SK-N-DZ (cell line): Measurements from ENCODE around the gene EEF2K. TPM values are rescaled to one million over a fixed set of nuclear protein-coding genes. Genes with fewer than 3 reads are reported as not detected.
A peak's percentile ranks its signal among the peaks of the same experiment; 100 is the strongest.
"Not testable (repeated sequence)": the region's sequence is repeated elsewhere in the genome, so short reads cannot be mapped to it uniquely, and the experiment has no call there.

Experiments
- DNase-seq: peaks from one replicate; pipeline ENCODE4 v3.0.0-alpha.2; 2015; ENCODE audit warnings: low spot score
- polyA plus RNA-seq, 2 experiments: library from polyadenylated mRNA; depleted of rRNA; stranded (reverse); fragments of >200 nt; gene quantifications; 2 replicates each; pipeline ENCODE4 v1.2.3, GENCODE V29; 2014

EEF2K gene
- polyA plus RNA-seq (2014; cell fraction: cytosol; rRNA removed), result 17.2 and 21.1 TPM in 2 replicates
- 13.8 and 15.2 TPM in 2 replicates for polyA plus RNA-seq (2014; cell fraction: nucleus; rRNA removed)

DNA sequence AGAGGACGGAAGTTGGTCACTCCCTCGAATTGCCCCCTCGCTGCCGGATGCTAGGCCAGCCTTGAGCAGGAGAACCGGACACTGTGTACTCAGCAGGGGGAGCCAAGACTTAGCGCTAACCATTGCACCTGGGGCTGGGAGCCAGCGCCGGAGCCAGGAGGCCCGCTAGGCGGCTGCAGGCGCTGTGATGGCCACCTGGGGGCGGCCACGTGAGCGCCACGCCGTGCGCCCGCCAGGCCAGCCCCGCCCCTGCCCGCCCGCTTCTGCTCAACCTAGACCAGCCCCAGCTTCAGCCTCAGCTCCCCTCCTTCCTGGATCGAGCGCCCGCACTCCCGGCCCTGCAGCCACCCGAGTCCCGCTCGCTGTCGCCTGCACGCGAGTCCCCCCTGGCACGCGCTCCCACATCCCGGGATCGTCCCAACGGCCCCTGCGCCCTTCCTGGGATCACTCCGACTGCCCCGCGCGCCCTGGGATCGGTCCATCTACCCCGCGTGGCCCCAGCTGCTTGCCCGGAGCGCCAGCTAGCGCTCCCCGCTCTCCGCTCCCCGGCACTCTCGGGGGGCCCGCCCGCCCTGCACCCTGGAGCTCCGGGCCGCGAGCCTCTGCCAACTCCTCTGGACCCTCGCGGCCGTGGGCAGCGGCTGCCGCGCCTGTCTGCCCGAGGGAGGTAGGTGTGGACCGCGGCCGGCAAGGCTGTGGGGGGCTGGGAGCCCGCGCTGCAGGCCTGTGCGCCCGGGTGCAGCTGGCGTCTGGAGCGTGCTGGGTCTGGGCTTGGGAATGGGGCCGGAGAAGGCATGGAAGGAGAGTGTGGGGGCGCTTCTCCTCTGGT lies at the start of gene EEF2K:
TSS of gene EEF2K (plus strand) at position 266 of the 829 bp plus-strand sequence. CDS start 19,452 bp downstream, outside the sequence.
- peak; percentile 95 for DNase-seq

DNA sequence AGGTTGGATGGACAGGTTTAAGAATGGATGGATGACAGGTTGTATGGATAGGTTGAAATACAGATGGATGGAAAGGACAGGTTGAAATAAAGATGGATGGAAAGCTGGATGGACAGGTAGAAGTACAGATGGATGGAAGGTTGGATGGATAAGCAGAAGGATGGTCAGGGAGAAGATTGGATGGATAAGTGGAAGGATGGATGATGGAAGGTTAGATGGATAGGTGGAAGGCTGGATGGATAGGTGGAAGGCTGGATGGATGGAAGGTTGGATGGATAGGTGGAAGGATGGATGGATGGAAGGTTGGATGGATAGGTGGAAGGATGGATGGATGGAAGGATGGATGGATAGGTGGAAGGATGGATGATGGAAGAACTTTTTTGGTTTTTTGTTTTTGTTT lies 44.7 kb upstream of the EEF2K start:
- no peak for DNase-seq

DNA sequence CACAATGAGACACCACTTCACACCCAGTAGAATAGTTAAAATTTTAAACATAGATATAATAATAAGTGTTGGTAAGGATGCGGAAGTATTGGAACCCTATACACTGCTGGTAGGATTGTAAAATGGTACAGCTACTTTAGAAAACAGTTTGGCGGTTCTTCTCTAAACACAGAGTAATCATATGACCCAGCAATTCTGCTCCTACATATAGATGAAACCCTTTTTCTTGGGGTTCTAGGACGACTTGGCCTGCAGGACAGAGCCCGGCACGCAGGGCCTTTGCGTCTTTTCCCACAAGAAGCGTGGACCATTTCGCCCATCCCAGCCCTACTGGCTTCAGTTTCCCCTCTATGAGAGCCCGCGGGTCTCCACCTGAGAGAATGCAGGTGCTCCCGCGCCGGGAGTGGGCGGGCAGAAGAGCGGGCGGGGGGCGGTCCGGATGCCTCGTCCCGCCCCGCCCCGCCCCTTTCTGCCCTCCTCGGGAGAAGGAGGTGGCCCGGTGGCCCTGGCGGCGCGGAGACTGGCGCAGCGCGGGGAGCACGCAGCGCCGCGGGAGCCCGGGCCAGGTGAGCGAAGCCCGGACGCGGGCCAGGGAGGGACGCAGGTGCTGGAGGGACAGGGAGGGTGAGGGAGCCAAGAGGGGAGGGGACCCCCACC lies 44.0 kb upstream of the EEF2K start, which contains the start of gene SDR42E2:
TSS of gene SDR42E2 (plus strand) at position 508 of the 657 bp plus-strand sequence. CDS start 3,077 bp downstream, outside the sequence.
- DNase-seq, result no peak

DNA sequence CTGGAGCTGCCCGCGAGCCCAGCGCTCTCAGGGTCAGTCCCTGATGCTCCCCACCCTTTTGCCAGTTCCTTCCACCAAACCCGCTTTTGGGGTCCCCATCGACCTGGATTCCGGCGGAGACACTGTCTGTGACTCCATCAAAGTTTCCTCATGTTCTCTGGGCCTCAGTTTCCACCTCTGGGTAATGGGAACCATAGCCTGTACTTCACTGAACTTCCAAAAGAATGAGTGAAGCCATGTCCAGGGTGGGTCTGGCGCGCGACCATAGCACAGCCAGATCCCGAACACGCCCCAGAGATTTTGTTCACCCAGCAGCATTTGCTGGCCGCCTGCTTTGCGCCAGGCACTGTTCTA lies 43.4 kb upstream of the EEF2K start:
- no peak for DNase-seq

DNA sequence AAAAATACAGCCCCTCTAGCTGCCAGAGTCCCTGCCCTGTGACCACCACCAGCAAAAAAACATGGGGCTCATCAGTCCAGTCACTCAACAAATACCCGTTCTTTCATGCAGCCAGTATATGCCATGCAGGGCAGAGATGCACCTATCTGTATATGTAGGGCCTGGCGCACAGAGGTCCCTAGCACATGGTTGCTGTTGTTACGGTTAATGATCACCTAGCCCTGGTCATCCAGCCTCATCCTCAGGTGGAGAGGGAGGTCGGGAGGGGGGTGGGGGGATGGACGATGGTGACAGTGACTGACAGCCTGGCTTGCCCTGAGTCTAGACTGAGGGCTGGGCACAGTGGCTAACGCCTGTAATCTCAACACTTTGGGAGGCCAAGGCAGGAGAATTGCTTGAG lies 42.3 kb upstream of the EEF2K start:
- no peak for DNase-seq

DNA sequence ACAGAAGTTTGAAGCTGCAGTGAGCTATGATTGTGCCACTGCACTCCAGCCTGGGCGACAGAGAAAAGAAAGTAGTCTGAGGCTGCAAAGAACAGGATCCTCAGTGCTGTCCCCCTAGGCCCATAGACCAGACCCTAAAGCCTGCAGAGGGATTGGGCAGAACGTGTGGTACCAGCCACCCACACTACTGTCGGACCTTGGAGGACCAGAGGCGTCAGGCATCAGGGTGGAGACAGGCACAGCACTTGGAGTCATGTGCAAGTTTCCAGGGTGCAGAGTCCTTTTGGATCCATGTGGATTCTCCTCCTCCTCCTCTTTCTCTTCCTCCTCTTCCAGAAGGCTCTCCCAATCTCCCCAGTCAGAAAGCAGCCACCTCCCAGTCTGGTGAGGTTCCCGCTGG lies 41.6 kb upstream of the EEF2K start:
- no peak for DNase-seq

DNA sequence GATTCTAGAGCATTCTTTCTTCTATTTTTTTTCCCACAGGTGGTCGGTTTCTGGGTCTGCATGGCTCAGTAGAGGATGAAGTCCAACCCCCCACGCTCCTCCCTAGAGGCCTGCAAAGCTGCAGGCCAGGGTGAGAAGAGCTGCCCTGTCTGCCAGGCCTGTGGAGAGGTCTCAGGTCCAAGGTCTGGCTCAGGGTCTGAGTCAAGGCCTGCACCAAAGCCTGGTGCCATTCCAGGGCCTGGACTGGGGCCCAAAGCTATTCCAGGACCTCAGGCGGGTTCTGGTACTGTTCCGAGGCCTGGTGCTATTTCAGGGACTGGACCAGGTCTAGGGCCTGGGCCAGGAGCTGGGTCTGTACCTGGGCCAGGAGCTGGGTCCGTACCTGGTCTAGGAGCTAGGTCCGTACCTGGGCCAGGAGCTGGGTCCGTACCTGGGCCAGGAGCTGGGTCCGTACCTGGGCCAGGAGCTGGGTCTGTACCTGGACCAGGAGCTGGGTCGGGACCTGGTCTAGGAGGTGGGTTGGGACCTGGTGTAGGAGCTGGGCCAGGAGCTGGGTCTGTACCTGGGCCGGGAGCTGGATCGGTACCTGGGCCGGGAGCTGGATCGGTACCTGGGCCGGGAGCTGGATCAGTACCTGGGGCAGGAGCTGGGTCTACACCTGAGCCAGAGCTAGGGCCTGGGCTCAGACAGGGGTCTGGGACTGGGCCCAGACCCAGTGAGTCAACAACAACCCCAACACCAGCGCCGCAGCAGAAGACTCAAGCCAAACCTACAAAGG lies 40.4 kb upstream of the EEF2K start:
- DNase-seq, result no peak

DNA sequence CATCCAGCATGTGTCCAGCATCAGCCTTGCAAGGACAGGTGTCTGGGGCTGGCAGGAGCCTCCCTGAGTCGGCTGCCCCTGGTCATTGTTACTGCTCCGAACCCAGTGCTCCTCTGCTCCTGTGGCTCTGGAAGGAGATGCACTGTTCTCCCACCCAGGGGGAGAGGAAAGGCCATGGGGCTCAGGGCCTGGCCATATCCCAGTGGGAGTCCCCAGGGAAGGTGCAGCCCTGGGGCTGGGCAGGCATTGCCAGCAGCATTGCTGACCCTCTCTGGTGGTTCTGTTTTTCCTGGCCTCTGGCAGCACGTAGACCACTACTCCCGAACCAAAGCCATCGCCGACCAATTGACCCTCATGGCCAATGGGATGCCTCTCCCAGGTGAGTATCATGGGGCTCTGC lies 34.1 kb upstream of the EEF2K start:
- DNase-seq, result no peak

DNA sequence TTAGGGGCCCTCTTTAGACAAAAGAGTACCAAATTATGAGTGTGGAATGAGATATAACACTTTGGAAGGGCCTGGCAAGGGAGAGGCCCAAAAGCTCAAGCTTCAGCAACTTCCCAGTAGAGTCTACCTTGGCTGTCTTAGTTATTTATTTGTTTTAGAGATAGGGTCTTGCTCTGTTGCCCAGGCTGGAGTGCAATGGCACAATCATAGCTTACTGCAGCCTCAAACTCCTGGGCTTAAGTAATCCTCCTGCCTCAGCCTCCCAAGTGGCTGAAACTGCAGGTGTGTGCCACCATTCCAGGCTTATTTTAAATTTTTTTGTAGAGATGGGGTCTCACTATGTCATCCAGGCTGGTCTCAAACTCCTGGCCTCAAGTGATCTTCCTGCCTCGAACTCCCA lies 33.4 kb upstream of the EEF2K start:
- DNase-seq, result not testable (repeated sequence)

DNA sequence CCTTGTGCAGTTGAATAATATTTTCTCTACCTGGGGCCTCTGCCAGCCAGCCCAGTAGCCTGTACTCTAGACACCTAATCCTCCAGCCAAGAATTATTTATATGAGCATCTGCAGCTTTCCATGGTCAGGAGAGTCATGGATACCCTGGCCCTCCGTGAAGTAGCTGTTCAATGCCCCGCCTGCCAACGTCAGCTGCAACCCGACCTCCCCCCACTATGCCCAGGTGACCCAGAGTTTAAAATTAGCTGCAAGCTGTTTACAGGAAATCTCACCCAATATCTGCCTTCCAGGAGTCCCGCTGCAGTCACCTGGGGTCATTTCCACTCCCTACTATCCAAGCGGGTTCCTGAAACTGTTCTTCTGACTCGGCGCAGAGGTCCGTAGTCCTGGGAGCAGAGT lies 31.4 kb upstream of the EEF2K start:
- DNase-seq, result no peak

DNA sequence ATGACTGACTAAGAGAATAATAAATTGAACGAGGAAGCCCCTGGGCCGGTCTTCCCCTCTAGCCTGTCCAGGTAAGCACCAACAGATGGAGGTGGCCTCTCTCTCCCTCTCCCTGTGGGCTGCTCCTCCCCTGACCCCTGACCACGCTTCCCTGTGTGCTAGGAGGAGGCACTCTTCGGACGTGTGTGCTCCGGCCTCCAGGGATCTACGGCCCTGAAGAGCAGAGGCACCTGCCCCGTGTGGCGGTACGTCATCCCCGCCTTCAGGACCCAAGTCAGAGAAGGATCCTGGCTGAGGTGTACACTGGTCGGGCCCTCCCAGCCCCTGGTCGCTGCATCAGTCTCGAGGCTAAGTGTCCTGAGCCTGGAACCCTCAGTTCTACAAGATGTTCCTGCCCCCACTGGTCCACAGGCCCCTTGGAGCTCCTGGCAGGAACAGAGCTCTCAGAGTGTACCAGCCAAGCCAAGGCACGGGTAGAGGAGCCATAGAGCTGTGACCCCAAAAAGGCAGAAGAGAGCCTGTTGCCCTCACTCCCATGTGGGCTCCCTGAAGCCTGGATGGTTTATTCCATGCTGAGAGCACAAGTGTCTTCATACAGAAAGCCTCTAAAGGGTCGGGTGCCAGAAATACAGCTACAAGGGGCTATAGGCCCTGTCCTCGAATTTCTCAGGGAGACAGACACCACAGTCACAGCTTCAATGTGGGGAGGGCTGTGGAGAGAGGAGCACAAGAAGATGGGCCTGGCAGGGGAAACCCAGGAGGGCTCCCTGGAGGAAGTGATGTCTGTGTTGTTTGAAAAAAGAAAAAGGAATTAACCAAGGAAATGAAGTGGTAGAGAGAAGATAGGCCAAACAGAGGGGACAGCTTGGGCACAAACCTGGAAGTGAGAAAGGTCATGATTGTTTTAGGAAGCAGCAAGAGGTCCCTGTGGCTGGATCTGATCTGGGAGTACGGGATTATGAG lies 27.8 kb upstream of the EEF2K start:
- DNase-seq, result no peak

DNA sequence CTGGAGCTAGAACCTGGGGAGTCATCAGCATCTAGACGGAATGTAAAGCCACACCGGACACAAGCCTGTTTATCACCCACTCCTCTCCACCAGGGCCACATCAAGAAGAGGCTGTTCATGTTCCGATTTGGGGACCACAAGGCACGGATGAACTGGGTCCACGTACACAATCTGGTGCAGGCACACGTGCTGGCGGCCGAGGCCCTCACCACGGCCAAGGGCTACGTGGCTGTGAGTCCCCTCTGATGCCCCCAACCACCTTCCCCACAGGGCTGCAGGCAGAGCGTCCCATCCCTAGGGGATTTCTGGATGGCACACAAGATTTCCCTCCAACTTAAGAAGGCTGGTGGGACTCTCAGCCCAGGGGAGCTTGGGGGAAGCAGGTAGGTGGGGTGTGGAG lies 24.7 kb upstream of the EEF2K start:
- no peak for DNase-seq

DNA sequence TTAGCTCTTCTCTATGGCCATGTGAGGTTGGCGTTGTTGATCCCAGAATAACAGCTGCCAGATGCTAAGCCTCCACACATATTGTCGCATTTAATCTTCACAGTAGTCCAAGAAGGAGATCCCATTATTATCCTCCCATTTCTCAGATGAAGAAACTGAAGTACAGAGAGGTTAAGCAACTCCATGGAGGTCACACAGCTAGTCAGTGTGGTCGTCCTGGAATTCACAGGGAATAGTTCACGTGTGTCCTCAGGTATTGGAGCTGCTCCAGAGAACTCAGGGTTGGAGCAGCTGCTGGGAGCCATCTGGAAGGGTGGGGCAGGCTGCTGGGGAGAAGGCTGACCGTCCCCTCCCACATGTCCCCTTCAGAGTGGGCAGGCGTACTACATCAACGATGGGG lies 24.2 kb upstream of the EEF2K start:
- no peak for DNase-seq

DNA sequence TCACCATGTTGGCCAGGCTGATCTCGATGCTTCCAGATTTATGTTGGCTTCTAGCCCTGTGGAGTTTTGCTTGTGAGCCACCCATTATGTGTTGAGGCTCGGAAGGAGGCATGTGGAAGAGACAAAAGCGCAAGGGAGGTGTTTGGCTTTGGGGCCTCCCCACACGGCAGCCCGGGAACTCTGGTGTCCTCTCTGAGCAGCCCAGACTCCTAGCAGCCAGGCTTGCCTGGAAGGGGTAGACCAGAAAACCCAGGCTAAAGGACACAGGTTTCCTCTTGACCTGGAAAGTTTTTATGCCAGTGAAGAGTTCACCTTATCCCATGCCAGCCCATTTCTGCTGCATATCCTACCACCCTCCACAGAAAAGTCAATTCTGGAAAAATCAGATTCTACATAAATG lies 22.7 kb upstream of the EEF2K start:
- no peak for DNase-seq

DNA sequence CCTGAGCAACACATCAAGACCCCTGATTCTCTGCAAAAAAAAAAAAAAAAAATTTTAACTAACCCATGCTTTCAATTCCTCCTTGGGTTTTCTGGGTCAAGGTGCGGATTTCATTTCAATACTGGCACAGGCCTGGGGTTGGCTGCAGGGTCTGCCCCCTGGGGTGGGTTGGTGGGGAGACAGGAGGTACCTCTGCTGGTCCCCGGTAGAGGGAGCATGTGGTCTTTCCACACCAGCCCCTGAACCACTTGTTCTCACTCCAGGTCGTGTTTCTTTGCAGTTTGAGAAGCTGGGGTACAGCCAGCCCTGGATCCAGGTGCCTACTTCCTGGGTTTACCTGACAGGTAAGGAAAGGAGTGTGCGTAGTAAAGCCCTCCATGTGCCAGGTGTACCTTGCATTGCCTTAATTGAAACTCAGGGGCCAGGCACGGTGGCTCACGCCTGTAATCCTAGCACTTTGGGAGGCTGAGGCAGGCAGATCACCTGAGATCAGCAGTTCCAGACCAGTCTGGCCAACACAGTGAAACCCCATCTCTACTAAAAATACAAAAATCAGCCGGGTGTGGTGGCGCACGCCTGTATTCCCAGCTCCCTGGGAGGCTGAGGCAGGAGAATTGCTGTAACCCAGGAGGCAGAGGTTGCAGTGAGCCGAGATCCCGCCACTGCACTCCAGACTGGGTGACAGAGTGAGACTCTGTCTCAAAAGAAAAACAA lies 22.0 kb upstream of the EEF2K start:
- DNase-seq, result peak; percentile 52

DNA sequence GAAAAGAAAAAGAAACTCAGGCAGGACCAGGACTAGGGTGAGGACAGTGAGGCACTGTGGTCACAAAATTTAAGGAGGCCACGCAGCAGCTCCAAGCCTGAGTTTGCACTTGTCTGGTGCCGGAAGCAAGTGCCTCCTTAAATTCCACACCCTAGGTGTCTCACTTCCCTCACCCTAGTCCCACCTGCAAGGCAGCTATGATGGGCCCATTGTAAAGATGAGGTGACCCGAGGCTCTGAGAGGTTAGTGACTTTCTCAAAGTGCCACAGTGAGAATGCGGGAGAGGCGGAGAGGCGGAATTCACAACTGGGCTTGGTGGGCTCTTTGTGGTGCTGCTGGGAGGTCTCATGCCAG lies 21.5 kb upstream of the EEF2K start:
- no peak for DNase-seq

DNA sequence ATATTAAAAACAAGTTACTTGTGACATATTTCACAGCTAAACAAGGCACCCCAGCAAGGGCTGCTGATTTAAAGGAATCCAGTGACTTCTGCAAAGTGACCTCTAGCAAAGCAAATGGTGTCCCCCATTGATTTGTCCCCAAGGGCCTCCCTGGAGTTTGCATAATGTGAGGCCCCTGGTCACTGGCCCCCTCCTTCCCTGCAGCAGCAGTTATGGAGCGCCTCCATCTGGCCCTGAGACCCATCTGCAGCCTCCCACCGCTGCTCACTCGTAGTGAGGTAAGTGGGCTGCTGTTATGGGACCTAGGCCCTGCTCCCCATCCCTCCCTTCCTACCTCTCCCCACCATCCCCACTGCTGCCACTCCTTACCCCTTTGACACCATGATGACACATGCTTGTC lies 19.6 kb upstream of the EEF2K start:
- DNase-seq, result no peak

DNA sequence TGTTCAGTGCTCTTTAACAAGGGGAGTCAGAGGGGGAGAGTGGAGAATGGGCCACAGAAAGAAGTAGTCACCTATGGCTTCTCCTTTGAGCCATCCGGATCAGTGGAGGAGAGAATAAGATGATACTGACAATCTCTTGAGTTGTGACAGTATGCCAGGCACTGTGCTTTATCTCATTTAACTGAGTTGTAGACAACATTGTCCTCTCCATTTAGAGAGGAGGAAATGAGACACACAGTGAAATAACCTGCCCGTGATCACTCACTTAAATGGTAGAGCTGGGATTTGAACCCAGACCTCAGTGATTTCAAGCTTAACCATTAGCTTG lies 17.8 kb upstream of the EEF2K start:
- no peak for DNase-seq

DNA sequence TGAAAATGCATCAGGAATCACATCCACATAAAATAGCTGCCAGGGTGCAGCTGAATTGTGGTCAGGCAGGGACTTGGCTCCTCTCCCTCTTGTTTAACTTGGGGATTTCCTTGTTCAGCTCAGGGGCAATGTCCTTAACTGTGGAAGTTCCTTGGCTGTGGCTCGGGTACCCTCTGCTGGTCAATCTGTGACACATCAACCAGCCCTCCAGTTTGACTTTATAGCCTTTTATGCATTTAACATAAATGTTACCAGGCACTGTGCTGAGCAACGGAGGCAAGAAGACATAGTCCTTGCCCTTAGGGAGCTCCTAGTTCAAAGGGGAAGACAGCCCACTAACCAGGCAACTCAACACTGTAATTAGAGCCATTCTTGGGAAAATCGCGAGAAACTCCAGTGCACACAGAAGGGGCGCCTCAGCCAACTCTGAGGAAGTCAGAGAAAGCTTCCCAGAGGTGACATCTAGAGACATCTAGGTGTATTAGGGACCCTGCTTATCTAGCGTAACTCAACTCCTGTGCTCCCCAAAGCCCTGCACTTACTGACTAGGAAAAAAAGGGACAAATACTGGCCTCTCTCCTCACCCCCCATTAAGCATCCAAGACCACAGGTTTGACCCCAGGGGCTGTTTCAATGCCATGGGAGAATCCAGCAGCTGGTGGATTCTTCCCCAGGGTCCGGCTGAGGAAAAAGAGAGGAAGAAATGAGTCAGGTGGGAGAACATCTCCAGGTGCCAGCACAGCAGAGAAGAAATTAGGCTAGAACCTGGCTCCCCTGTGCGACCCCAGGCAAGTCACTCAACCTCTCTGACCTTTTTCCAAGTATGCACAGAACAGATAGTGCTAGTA lies 17.3 kb upstream of the EEF2K start:
- DNase-seq, result peak; percentile 80
